Esophagus muscularis mucosa (tissue), 4 donors: ENCODE data around the gene RAE1.

Experiments
- EP300 ChIP-seq: sonication (generic); formaldehyde crosslinking; IDR thresholded peaks from one replicate; pipeline ENCODE4 v1.6.1; 2017; ENCODE audit warnings: antibody characterized with exemption
- POLR2A ChIP-seq: fragments of 450-650 bp; IDR thresholded peaks from one replicate; pipeline ENCODE4 v1.6.1; 2017; ENCODE audit warnings: antibody characterized with exemption, moderate library complexity, mild to moderate bottlenecking, low read depth
- TF ChIP-seq, protein P1 (sequence below), 3 experiments: fragments of 200-600 bp in 2 of 3; fragments of 450-650 bp in 1 of 3; sonication (generic) in 2 of 3; IDR thresholded peaks; one replicate each; pipeline ENCODE4 v1.5.1; 2017 to 2019; ENCODE audit warnings: antibody characterized with exemption in 3 of 3, mild to moderate bottlenecking in 2 of 3, moderate library complexity in 1 of 3

GRCh38 chr20:57411406-57412283 lies 60.6 kb downstream of the RAE1 start:
- TF ChIP-seq, protein P1, sequence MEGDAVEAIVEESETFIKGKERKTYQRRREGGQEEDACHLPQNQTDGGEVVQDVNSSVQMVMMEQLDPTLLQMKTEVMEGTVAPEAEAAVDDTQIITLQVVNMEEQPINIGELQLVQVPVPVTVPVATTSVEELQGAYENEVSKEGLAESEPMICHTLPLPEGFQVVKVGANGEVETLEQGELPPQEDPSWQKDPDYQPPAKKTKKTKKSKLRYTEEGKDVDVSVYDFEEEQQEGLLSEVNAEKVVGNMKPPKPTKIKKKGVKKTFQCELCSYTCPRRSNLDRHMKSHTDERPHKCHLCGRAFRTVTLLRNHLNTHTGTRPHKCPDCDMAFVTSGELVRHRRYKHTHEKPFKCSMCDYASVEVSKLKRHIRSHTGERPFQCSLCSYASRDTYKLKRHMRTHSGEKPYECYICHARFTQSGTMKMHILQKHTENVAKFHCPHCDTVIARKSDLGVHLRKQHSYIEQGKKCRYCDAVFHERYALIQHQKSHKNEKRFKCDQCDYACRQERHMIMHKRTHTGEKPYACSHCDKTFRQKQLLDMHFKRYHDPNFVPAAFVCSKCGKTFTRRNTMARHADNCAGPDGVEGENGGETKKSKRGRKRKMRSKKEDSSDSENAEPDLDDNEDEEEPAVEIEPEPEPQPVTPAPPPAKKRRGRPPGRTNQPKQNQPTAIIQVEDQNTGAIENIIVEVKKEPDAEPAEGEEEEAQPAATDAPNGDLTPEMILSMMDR (IDR thresholded peaks at IDR 0.05): no peak
- no peak for TF ChIP-seq EP300
- TF ChIP-seq POLR2A: no peak
